ENCODE data around the gene RALGPS1. TPM values are rescaled to one million over a fixed set of nuclear protein-coding genes. Genes with fewer than 3 reads are reported as not detected.

The RALGPS1 gene
- total RNA-seq, 1 experiment from 2014 or later, result 28.5 TPM

DNA sequence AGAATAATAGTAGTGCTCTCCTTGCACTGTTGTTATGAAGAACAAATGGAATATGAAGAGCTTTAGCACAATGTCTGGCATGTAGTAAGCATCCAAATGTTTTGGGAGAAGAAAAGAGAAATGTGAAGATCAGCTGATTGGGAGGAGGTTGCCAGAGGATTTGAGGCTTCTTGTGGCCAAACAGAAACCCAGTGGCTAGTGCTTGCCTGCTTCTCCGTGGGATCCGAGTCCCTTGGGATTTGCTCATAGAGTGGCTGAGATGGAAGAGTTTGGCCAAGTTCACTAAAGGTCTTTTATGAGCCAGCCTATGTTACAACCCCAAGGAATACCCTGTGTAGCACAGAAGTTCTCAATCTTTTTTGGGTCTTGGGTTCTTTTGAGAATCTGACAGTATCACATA, 121.9 kb downstream of the RALGPS1 start (continued):
- TF ChIP-seq, protein P1, sequence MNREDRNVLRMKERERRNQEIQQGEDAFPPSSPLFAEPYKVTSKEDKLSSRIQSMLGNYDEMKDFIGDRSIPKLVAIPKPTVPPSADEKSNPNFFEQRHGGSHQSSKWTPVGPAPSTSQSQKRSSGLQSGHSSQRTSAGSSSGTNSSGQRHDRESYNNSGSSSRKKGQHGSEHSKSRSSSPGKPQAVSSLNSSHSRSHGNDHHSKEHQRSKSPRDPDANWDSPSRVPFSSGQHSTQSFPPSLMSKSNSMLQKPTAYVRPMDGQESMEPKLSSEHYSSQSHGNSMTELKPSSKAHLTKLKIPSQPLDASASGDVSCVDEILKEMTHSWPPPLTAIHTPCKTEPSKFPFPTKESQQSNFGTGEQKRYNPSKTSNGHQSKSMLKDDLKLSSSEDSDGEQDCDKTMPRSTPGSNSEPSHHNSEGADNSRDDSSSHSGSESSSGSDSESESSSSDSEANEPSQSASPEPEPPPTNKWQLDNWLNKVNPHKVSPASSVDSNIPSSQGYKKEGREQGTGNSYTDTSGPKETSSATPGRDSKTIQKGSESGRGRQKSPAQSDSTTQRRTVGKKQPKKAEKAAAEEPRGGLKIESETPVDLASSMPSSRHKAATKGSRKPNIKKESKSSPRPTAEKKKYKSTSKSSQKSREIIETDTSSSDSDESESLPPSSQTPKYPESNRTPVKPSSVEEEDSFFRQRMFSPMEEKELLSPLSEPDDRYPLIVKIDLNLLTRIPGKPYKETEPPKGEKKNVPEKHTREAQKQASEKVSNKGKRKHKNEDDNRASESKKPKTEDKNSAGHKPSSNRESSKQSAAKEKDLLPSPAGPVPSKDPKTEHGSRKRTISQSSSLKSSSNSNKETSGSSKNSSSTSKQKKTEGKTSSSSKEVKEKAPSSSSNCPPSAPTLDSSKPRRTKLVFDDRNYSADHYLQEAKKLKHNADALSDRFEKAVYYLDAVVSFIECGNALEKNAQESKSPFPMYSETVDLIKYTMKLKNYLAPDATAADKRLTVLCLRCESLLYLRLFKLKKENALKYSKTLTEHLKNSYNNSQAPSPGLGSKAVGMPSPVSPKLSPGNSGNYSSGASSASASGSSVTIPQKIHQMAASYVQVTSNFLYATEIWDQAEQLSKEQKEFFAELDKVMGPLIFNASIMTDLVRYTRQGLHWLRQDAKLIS (CRISPR knock-in tag; IDR thresholded peaks at IDR 0.05; ENCODE audit: borderline replicate concordance), result no peak
- TF ChIP-seq TP53 (CRISPR knock-in tag; IDR thresholded peaks at IDR 0.05) (no peak), ZNF121 (CRISPR knock-in tag; IDR thresholded peaks at IDR 0.05) (no peak)
- TF ChIP-seq, protein P2, sequence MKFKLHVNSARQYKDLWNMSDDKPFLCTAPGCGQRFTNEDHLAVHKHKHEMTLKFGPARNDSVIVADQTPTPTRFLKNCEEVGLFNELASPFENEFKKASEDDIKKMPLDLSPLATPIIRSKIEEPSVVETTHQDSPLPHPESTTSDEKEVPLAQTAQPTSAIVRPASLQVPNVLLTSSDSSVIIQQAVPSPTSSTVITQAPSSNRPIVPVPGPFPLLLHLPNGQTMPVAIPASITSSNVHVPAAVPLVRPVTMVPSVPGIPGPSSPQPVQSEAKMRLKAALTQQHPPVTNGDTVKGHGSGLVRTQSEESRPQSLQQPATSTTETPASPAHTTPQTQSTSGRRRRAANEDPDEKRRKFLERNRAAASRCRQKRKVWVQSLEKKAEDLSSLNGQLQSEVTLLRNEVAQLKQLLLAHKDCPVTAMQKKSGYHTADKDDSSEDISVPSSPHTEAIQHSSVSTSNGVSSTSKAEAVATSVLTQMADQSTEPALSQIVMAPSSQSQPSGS (CRISPR knock-in tag; IDR thresholded peaks at IDR 0.05; ENCODE audit: borderline replicate concordance, low read depth), result no peak
- TF ChIP-seq, protein P3, sequence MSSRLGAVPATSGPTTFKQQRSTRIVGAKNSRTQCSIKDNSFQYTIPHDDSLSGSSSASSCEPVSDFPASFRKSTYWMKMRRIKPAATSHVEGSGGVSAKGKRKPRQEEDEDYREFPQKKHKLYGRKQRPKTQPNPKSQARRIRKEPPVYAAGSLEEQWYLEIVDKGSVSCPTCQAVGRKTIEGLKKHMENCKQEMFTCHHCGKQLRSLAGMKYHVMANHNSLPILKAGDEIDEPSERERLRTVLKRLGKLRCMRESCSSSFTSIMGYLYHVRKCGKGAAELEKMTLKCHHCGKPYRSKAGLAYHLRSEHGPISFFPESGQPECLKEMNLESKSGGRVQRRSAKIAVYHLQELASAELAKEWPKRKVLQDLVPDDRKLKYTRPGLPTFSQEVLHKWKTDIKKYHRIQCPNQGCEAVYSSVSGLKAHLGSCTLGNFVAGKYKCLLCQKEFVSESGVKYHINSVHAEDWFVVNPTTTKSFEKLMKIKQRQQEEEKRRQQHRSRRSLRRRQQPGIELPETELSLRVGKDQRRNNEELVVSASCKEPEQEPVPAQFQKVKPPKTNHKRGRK (CRISPR knock-in tag; IDR thresholded peaks at IDR 0.05; ENCODE audit: borderline replicate concordance), result no peak
- TF ChIP-seq, protein P4, sequence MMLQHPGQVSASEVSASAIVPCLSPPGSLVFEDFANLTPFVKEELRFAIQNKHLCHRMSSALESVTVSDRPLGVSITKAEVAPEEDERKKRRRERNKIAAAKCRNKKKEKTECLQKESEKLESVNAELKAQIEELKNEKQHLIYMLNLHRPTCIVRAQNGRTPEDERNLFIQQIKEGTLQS (CRISPR knock-in tag; conservative IDR thresholded peaks at IDR 0.05), result no peak
- TF ChIP-seq, protein P5, sequence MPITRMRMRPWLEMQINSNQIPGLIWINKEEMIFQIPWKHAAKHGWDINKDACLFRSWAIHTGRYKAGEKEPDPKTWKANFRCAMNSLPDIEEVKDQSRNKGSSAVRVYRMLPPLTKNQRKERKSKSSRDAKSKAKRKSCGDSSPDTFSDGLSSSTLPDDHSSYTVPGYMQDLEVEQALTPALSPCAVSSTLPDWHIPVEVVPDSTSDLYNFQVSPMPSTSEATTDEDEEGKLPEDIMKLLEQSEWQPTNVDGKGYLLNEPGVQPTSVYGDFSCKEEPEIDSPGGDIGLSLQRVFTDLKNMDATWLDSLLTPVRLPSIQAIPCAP (CRISPR knock-in tag; IDR thresholded peaks at IDR 0.05), result no peak

DNA sequence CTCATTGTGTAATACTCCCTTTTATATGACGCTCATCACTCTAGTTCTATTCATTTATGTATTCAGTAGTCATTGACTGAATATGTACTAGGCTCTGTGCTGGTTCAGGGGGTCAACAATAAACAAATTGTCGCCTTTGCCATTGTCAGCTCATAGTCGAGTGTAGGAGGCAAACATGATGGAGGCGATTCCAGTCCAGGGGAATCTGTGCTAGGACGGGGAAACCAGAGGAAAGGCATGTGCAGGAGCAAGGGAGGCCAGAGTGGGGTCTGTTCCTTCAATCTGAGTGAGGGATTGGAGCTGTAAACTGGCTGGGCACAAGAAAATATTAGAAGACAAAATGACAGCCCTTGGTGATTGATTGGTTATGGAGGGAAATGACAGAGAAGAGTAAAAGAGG, 123.9 kb downstream of the RALGPS1 start:
- no peaks in the 10 kb centered on the region for H3K9me3 Mint-ChIP-seq
- H3K36me3 Mint-ChIP-seq, result no peaks in the 10 kb centered on the region
- no peak for DNase-seq (ENCODE audit: low spot score)
- no peak overlapping the region for H3K4me3 Mint-ChIP-seq
- H3K27me3 Mint-ChIP-seq (ENCODE audit: low read depth), result no peaks in the 10 kb centered on the region
- H3K27ac Mint-ChIP-seq, result no peak overlapping the region
- ChIA-PET CTCF (no interaction called here), POLR2A (no interaction called here)
- TF ChIP-seq GABPB1 (CRISPR knock-in tag; IDR thresholded peaks at IDR 0.05), result no peak
- TF ChIP-seq, protein P6, sequence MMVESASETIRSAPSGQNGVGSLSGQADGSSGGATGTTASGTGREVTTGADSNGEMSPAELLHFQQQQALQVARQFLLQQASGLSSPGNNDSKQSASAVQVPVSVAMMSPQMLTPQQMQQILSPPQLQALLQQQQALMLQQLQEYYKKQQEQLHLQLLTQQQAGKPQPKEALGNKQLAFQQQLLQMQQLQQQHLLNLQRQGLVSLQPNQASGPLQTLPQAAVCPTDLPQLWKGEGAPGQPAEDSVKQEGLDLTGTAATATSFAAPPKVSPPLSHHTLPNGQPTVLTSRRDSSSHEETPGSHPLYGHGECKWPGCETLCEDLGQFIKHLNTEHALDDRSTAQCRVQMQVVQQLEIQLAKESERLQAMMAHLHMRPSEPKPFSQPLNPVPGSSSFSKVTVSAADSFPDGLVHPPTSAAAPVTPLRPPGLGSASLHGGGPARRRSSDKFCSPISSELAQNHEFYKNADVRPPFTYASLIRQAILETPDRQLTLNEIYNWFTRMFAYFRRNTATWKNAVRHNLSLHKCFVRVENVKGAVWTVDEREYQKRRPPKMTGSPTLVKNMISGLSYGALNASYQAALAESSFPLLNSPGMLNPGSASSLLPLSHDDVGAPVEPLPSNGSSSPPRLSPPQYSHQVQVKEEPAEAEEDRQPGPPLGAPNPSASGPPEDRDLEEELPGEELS (CRISPR knock-in tag; IDR thresholded peaks at IDR 0.05), result no peak
- no peak for TF ChIP-seq MXD4 (CRISPR knock-in tag; IDR thresholded peaks at IDR 0.05; ENCODE audit: borderline replicate concordance)
- TF ChIP-seq NR2C2 (CRISPR knock-in tag; IDR thresholded peaks at IDR 0.05), result no peak
- no peak for TF ChIP-seq CREB1 (CRISPR knock-in tag; IDR thresholded peaks at IDR 0.05)
- TF ChIP-seq, protein P4 (CRISPR knock-in tag; conservative IDR thresholded peaks at IDR 0.05), result no peak
- TF ChIP-seq ZNF121 (CRISPR knock-in tag; IDR thresholded peaks at IDR 0.05), result no peak
- no peak for TF ChIP-seq NR3C1 (CRISPR knock-in tag; conservative IDR thresholded peaks at IDR 0.05; ENCODE audit: low read depth)
- TF ChIP-seq IRF2 (CRISPR knock-in tag; IDR thresholded peaks at IDR 0.05; ENCODE audit: borderline replicate concordance, low read depth), result no peak
- TF ChIP-seq NFE2L1 (CRISPR knock-in tag; IDR thresholded peaks at IDR 0.05), result no peak
- TF ChIP-seq, protein P7, sequence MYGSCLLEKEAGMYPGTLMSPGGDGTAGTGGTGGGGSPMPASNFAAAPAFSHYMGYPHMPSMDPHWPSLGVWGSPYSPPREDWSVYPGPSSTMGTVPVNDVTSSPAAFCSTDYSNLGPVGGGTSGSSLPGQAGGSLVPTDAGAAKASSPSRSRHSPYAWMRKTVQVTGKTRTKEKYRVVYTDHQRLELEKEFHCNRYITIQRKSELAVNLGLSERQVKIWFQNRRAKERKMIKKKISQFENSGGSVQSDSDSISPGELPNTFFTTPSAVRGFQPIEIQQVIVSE (CRISPR knock-in tag; IDR thresholded peaks at IDR 0.05; ENCODE audit: borderline replicate concordance), result no peak
- TF ChIP-seq, protein P8, sequence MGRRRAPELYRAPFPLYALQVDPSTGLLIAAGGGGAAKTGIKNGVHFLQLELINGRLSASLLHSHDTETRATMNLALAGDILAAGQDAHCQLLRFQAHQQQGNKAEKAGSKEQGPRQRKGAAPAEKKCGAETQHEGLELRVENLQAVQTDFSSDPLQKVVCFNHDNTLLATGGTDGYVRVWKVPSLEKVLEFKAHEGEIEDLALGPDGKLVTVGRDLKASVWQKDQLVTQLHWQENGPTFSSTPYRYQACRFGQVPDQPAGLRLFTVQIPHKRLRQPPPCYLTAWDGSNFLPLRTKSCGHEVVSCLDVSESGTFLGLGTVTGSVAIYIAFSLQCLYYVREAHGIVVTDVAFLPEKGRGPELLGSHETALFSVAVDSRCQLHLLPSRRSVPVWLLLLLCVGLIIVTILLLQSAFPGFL (CRISPR knock-in tag; IDR thresholded peaks at IDR 0.05; ENCODE audit: borderline replicate concordance), result no peak
- no peak for TF ChIP-seq PRRX2 (CRISPR knock-in tag; IDR thresholded peaks at IDR 0.05)
- no peak for TF ChIP-seq SP1 (CRISPR knock-in tag; conservative IDR thresholded peaks at IDR 0.05)
- TF ChIP-seq, protein P9, sequence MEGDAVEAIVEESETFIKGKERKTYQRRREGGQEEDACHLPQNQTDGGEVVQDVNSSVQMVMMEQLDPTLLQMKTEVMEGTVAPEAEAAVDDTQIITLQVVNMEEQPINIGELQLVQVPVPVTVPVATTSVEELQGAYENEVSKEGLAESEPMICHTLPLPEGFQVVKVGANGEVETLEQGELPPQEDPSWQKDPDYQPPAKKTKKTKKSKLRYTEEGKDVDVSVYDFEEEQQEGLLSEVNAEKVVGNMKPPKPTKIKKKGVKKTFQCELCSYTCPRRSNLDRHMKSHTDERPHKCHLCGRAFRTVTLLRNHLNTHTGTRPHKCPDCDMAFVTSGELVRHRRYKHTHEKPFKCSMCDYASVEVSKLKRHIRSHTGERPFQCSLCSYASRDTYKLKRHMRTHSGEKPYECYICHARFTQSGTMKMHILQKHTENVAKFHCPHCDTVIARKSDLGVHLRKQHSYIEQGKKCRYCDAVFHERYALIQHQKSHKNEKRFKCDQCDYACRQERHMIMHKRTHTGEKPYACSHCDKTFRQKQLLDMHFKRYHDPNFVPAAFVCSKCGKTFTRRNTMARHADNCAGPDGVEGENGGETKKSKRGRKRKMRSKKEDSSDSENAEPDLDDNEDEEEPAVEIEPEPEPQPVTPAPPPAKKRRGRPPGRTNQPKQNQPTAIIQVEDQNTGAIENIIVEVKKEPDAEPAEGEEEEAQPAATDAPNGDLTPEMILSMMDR (IDR thresholded peaks at IDR 0.05), result no peak
- no peak for ATAC-seq
- H3K4me1 Mint-ChIP-seq, result no peaks in the 10 kb centered on the region
